Endothelial cell of umbilical vein (primary cell): ENCODE results near the gene CUZD1. TPM values are rescaled to one million over a fixed set of nuclear protein-coding genes. Genes with fewer than 3 reads are reported as not detected.

Experiments used
- BruUV-seq: library from RNA; stranded (reverse); fragments of 400-500 nt; replicated peaks from 2 replicates; lab custom pipeline; 2021; lab: Mats Ljungman, UMichigan
- CTCF ChIA-PET: fragments of 300-600, 350-600 bp; sonication (Branson Sonifier 250); formaldehyde crosslinking; loops from one replicate; lab custom pipeline; 2021; ENCODE audit warnings: antibody characterized with exemption, inconsistent platforms; lab: Charles Lee
- POLR2A ChIA-PET: fragments of 300-600, 350-600 bp; sonication (Branson Sonifier 250); formaldehyde crosslinking; loops from one replicate; lab custom pipeline; 2021; ENCODE audit warnings: antibody characterized with exemption, inconsistent platforms; lab: Charles Lee
- DNase-seq: peaks from one replicate; pipeline ENCODE4 v3.0.0-alpha.2; 2011; ENCODE audit warnings: low read depth, low spot score
- FAIRE-seq: peaks from 2 replicates; lab custom pipeline; 2011; peaks lifted over from hg19 to GRCh38; lab: Jason Lieb, UNC
- H2AFZ ChIP-seq: 2 replicates; pipeline ENCODE4 v1.6.0; 2012; ENCODE audit warnings: low read depth, low read length, control low read depth, inconsistent platforms
- H3K27ac ChIP-seq: 2 replicates; pipeline ENCODE4 v1.5.1; 2011; ENCODE audit warnings: low read depth, mild to moderate bottlenecking, control low read depth, low read length, moderate library complexity; ENCODE audit not compliant: insufficient read depth
- H3K27me3 ChIP-seq, 2 experiments: 2 replicates each; pipeline versions ENCODE4 v1.6.0 to v1.6.1; 2011; ENCODE audit warnings: low read length in 2 of 2, mixed read lengths in 1 of 2; ENCODE audit not compliant: control insufficient read depth in 2 of 2, insufficient read depth in 2 of 2
- H3K36me3 ChIP-seq, 2 experiments: 2 replicates in 1 of 2; 3 replicates in 1 of 2; pipeline ENCODE4 v1.5.1; 2011; ENCODE audit warnings: low read length in 2 of 2, mild to moderate bottlenecking in 1 of 2, moderate library complexity in 1 of 2; ENCODE audit not compliant: control insufficient read depth in 2 of 2, insufficient read depth in 2 of 2; ENCODE audit errors: extremely low read depth in 1 of 2
- H3K4me1 ChIP-seq: 3 replicates; pipeline ENCODE4 v1.5.1; 2011; ENCODE audit warnings: mild to moderate bottlenecking, low read length; ENCODE audit not compliant: control insufficient read depth, insufficient read depth; ENCODE audit errors: extremely low read depth
- H3K4me2 ChIP-seq: 2 replicates; pipeline ENCODE4 v1.6.1; 2011; ENCODE audit warnings: low read length, control low read depth, mixed read lengths; ENCODE audit not compliant: insufficient read depth
- H3K4me3 ChIP-seq, 3 experiments: fragments of 200-600 bp in 1 of 3; sonication (generic), shearing (Covaris generic) in 1 of 3; replicated peaks in 1 of 3; 2 replicates each; pipeline ENCODE4 v1.5.1; 2011 to 2016; ENCODE audit warnings: control low read depth in 3 of 3, low read length in 3 of 3, mild to moderate bottlenecking in 2 of 3, inconsistent platforms in 1 of 3, low read depth in 1 of 3, moderate library complexity in 1 of 3; ENCODE audit not compliant: insufficient read depth in 1 of 3
- H3K79me2 ChIP-seq: 2 replicates; pipeline ENCODE4 v1.6.0; 2012; ENCODE audit warnings: low read length, inconsistent platforms; ENCODE audit not compliant: control insufficient read depth, insufficient read depth
- H3K9ac ChIP-seq: replicated peaks from 2 replicates; pipeline ENCODE3; 2011; ENCODE audit warnings: low read length, control low read depth; ENCODE audit not compliant: insufficient read depth; ENCODE audit errors: extremely low read depth
- H3K9me1 ChIP-seq: replicated peaks from 3 replicates; pipeline ENCODE4 v1.6.0; 2011; ENCODE audit warnings: mild to moderate bottlenecking, low read length; ENCODE audit not compliant: control insufficient read depth, insufficient read depth; ENCODE audit errors: extremely low read depth
- H3K9me3 ChIP-seq: replicated peaks from 2 replicates; pipeline ENCODE4 v1.5.1; 2012; ENCODE audit warnings: low read length, inconsistent platforms; ENCODE audit not compliant: control insufficient read depth, insufficient read depth
- H4K20me1 ChIP-seq: replicated peaks from 2 replicates; pipeline ENCODE3; 2011; ENCODE audit warnings: mild to moderate bottlenecking, low read length; ENCODE audit not compliant: control insufficient read depth, insufficient read depth; ENCODE audit errors: extremely low read depth
- EZH2 ChIP-seq: IDR thresholded peaks from 2 replicates; pipeline ENCODE4 v1.6.1; 2012; ENCODE audit warnings: borderline replicate concordance, low read depth, mild to moderate bottlenecking, moderate library complexity, low read length, inconsistent platforms; ENCODE audit not compliant: severe bottlenecking
- FOS ChIP-seq: IDR thresholded peaks from 2 replicates; pipeline ENCODE4 v1.6.1; 2011; ENCODE audit warnings: mild to moderate bottlenecking, low read length, moderate library complexity, borderline replicate concordance; ENCODE audit not compliant: insufficient read depth
- GATA2 ChIP-seq: IDR thresholded peaks from 2 replicates; pipeline ENCODE4 v1.7.0; 2011; ENCODE audit warnings: low read depth, mild to moderate bottlenecking, moderate library complexity, mixed read lengths, low read length; ENCODE audit not compliant: insufficient read length, insufficient read depth
- JUN ChIP-seq: IDR thresholded peaks from 2 replicates; pipeline ENCODE4 v1.6.1; 2011; ENCODE audit warnings: borderline replicate concordance, low read depth; ENCODE audit not compliant: insufficient read length, insufficient read depth
- MYC ChIP-seq: IDR thresholded peaks from one replicate; pipeline ENCODE4 v1.6.1; 2011; ENCODE audit warnings: mild to moderate bottlenecking, low read depth, low read length
- POLR2A ChIP-seq: IDR thresholded peaks from 2 replicates; pipeline ENCODE4 v1.6.1; 2012; ENCODE audit warnings: low read depth, mild to moderate bottlenecking, control low read depth, low read length
- POLR2AphosphoS5 ChIP-seq: IDR thresholded peaks from 2 replicates; pipeline ENCODE4 v1.6.1; 2012; ENCODE audit warnings: low read depth, mild to moderate bottlenecking, control low read depth, low read length, moderate library complexity; ENCODE audit not compliant: insufficient read depth
- dilution Hi-C: fragments of 300-500 bp; cut with MboI; formaldehyde crosslinking; loops from one replicate; pipeline ENCODE4 v1.15.0; 2019; ENCODE audit warnings: low sequenced_read_pairs; ENCODE audit not compliant: extremely low pct_ligation_motif_present
- intact Hi-C: fragments of 100-400 bp; cut with micrococcal nuclease; formaldehyde crosslinking; loops from one replicate; pipeline ENCODE4 v1.10.0; 2022
- polyA plus RNA-seq, 4 experiments: library from polyadenylated mRNA; depleted of rRNA in 3 of 4; stranded (reverse) in 3 of 4; unstranded in 1 of 4; fragments of >200 nt; gene quantifications; 2 replicates each; pipeline versions ENCODE4 v1.2.1 to v1.2.3, GENCODE V29; 2011 to 2012; ENCODE audit warnings: missing spikeins in 1 of 4
- total RNA-seq: library from RNA; stranded (reverse); gene quantifications from 2 replicates; pipeline ENCODE4 v1.2.3, GENCODE V29; 2021
- TF ChIP-seq, protein P1 (sequence below), 2 donors: IDR thresholded peaks; 1 replicate in 1 of 2; 2 replicates in 1 of 2; pipeline ENCODE4 v1.5.1; 2011; ENCODE audit warnings: low read length in 2 of 2, mild to moderate bottlenecking in 2 of 2, moderate library complexity in 2 of 2, control low read depth in 1 of 2, inconsistent platforms in 1 of 2, low read depth in 1 of 2; ENCODE audit not compliant: insufficient read depth in 1 of 2; ENCODE audit errors: extremely low read depth in 1 of 2
- TF ChIP-seq, protein P2 (sequence below): IDR thresholded peaks from 2 replicates; pipeline ENCODE4 v1.6.1; 2011; ENCODE audit not compliant: insufficient read depth, insufficient read length

CUZD1 gene
- total and polyA plus RNA-seq, 2 donors (not counting 3 experiments of a cell fraction or from before 2014, with no cell fraction given) = 1.1 to 1.4 TPM

DNA sequence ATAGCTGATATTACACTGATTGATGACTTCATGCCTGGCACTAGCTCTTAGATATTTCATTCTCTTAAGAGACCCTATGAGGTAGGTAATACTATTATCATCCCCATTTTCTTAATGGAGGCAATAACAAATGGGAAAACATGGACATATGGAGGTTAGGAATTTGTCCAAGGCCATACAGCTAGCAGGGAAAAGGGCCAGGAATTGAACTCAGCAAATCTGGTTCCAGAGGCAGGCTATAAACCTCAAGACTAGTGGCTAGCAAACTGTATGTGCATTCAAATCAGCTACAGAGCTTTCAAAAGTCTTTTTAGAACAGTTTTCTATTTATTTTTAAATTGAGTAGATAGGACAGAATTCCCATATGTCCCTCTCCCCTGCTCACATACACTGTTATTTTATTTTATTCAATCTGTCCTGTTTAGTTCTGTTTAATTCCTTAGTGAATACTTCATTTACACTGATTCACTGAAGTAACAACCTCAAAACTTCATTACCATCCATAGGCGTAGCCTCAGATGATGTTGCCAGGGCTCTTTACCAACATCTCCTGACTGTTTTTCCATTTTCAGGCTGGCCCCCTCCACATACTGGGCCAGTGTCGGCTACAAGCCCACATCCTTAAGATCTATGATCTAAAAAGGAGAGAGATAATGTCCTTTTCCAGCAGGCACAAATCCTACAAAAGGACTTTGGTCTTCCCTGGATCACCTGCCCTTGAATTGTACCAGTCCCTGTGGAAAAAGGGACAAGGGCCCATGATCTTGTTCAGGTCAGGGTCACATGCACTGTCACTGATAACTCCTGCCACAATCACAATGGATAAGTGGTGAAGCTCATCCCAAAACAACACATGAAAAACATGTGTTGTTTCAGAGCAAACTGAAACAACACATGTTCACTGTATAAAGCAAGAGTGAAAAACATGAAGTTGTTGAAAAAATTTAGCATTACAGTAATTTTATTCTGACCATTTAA lies 17.8 kb upstream of the CUZD1 start:
- intact Hi-C loops = loop anchor here (10.0 kb wide), 1 partner anchor 489 kb away; the partner anchor contains the start of gene PLEKHA1

More for the DNA sequence above, 17.8 kb upstream of the CUZD1 start:
- TF ChIP-seq EZH2 (no peak), JUN (no peak), GATA2 (no peak), POLR2A (no peak), FOS (no peak), MYC (no peak), POLR2AphosphoS5 (no peak)
- TF ChIP-seq, protein P1, sequence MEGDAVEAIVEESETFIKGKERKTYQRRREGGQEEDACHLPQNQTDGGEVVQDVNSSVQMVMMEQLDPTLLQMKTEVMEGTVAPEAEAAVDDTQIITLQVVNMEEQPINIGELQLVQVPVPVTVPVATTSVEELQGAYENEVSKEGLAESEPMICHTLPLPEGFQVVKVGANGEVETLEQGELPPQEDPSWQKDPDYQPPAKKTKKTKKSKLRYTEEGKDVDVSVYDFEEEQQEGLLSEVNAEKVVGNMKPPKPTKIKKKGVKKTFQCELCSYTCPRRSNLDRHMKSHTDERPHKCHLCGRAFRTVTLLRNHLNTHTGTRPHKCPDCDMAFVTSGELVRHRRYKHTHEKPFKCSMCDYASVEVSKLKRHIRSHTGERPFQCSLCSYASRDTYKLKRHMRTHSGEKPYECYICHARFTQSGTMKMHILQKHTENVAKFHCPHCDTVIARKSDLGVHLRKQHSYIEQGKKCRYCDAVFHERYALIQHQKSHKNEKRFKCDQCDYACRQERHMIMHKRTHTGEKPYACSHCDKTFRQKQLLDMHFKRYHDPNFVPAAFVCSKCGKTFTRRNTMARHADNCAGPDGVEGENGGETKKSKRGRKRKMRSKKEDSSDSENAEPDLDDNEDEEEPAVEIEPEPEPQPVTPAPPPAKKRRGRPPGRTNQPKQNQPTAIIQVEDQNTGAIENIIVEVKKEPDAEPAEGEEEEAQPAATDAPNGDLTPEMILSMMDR (IDR thresholded peaks at IDR 0.05; ENCODE audit: extremely low read depth in 1 of 2, insufficient read depth in 1 of 2, low read depth in 1 of 2, low read length in 2 of 2) = no peak
- TF ChIP-seq, protein P2, sequence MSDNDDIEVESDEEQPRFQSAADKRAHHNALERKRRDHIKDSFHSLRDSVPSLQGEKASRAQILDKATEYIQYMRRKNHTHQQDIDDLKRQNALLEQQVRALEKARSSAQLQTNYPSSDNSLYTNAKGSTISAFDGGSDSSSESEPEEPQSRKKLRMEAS = no peak
- Histone ChIP-seq H3K9me1 (no peaks in the 10 kb centered on the region), H3K4me3 (no peak overlapping the region), H3K36me3 (no peaks in the 10 kb centered on the region), H4K20me1 (no peaks in the 10 kb centered on the region), H3K27ac (peak overlapping the region; percentile 19), H3K27me3 (no peaks in the 10 kb centered on the region), H3K9ac (no peak overlapping the region), H2AFZ (no peak overlapping the region), H3K9me3 (no peaks in the 10 kb centered on the region), H3K79me2 (peaks cover 56% of the 10 kb centered on the region), H3K4me1 (peaks cover 40% of the 10 kb centered on the region), H3K4me2 (no peak overlapping the region)
- ChIA-PET POLR2A (no interaction called here), CTCF (interaction anchor here (0.9 to 1.3 kb wide), 3 partner anchors 9 to 45 kb away, joined by 3 read pairs; no protein-coding TSS in a partner anchor)
- no peak for FAIRE-seq
- no peak for DNase-seq
- dilution Hi-C loops = no loop called here
- BruUV-seq = no TSS peak
